HK-2 (cell line): ENCODE measurements around the gene SLC26A5.
"Not testable (repeated sequence)": the region's sequence is repeated elsewhere in the genome, so short reads cannot be mapped to it uniquely, and the experiment has no call there.

Experiments
- DNase-seq: peaks from one replicate; pipeline ENCODE4 v3.0.0-alpha.2; 2018; ENCODE audit not compliant: unreplicated experiment

The SLC26A5 gene

DNA sequence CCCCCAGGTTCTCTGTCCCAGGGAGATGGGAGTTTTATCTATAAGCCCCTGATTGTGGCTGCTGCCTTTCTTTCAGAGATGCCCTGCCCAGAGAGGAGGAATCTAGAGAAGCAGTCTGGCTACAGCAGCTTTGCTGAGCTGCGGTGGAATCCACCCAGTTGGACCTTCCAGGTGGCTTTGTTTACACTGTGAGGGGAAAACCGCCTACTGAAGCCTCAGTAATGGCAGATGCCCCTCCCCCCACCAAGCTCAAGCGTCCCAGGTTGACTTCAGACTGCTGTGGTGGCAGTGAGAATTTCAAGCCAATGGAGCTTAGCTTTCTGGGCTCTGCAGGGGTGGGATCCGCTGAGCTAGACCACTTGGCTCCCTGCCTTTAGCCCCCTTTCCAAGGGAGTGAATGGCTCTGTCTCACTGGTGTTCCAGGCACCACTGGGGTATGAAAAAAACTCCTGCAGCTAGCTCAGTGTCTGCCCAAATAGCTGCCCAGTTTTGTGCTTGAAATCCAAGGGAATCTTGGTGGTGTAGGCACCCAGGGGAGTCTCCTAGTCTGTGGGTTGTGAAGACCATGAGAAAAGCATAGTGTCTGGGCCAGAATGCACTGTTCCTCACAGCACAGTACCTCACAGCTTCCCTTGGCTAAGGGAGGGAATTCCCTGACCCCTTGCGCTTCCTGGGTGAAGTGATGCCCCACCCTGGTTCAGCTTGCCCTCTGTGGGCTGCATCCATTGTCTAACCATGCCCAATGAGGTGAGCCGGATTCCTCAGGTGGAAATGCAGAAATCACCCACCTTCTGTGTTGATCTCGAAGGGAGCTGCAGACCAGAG lies 40.0 kb downstream of the SLC26A5 start:
- DNase-seq: not testable (repeated sequence)

DNA sequence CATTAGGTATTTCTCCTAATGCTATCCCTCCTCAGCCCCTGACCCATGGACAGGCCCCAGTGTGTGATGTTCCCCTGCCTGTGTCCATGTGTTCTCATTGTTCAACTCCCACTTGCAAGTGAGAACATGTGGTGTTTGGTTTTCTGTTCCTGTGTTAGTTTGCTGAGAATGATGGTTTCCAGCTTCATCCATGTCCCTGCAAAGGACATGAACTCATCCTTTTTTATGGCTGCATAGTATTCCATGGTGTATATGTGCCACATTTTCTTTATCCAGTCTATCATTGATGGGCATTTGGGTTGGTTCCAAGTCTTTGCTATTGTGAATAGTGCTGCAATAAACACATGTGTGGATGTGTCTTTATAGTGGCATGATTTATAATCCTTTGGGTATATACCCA lies 46.3 kb downstream of the SLC26A5 start:
- not testable (repeated sequence) for DNase-seq

GRCh38 chr7:103398483-103399127 lies 47.4 kb downstream of the SLC26A5 start:
- DNase-seq: no peak

DNA sequence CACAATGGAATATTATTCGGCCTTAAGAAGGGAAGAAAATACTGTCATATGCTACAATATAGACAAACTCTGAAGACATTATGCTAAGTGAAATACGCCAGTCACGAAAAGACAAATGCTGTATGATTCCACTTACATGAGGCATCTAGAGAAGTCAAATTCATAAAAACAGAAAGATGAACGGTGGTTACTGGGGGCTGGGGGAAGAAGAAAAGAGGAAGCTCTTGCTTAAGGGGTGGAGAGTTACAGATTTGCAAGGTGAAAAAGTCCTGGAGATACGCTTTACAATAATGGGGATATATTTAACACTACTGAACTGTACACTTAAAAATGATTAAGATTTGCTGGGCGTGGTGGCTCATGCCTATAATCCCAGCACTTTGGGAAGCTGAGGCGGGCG lies 49.5 kb downstream of the SLC26A5 start:
- DNase-seq: no peak

DNA sequence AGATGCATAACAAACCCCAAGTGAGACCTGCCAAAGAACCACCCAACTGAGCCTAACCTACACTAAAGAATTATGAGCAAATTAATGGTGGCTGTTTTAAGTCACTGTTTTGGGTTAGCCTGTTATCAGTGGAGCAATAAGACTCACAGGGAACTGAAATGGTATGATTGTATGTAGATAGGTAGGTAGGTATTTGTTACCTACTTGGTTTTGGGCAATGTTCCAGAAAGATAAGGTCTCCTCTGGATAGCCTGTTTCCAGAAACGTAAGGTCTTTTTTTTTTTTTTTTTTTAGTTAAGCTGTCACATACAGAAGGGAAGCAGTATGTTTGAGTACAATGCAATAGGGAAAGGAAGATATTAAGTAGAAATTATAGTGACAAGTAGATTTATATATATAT lies 50.9 kb downstream of the SLC26A5 start:
- no peak for DNase-seq

DNA sequence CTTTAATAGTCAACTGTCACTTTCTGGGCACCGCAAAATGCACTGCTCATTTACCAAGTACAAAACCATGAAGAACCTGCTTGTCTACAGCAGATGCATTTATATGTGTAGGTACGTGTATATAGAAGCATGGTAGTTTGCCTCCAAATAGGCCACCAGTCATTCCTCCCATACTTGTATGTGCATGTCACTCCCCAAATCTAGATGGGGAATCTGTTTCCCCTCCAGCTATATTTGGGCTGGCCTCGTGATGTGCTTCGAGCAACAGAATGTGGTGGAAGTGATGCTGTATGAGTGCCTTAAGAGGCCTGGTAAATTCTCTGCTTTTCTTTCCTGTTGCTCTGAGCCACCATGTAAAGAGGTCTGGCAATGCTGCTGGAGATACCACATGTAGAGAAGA lies 51.4 kb downstream of the SLC26A5 start:
- no peak for DNase-seq

- DNase-seq: no peak
Measured at GRCh38 chr7:103391976-103392375, 54.0 kb downstream of the SLC26A5 start.

DNA sequence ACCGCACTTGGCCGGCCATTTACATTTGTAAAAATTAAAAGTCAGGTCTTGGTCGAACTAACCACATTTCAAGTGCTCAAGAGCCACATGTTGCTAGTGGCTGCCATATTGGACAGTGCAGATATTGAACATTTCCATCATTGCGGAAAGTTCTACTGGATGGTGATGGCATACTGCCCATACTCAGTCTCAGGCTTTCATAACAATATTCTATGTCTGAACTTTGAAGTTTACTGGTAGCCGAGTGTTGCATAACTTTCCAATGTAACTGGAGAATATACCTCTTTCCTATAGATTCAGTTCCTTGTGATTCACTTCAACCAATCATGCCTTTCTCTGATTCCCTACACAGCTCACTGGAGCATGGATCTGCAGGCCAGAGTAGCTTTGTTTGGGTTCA lies 54.9 kb downstream of the SLC26A5 start:
- DNase-seq: no peak

GRCh38 chr7:103389263-103389662 lies 56.7 kb downstream of the SLC26A5 start:
- no peak for DNase-seq

DNA sequence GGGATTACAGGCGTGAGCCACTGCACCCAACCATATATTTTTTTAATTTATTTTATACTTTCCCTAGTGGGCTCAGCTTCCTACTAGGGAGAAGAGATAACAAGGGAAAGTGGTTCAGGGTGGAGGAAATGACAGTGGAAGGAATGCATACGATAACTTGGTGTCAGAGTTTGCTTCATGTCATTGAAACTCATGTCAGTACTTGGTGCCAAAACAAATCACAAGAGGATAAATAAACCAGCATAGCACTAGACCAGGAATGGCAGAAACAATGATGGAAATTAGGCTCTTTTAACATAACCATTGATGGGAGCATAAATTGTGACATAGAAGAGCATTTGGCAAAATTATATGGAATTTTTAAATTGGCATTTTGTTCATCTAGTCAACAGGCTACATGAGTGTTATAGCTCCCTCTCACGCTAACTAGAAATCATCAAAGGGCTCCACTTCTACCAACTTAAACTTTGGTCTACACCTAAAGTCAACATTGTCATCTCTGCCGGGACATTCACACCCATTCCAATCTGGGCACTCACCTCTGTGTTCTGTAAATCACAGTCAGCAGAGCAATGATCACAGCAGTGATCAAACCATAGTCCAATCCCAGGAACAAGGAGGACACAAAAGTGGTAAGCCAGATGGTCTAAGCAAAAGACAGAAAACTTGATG lies 57.4 kb downstream of the SLC26A5 start:
- DNase-seq: no peak

GRCh38 chr7:103387242-103387641 lies 58.8 kb downstream of the SLC26A5 start:
- no peak for DNase-seq

- no peak for DNase-seq
Measured at GRCh38 chr7:103382032-103382402, 64.0 kb downstream of the SLC26A5 start.

DNA sequence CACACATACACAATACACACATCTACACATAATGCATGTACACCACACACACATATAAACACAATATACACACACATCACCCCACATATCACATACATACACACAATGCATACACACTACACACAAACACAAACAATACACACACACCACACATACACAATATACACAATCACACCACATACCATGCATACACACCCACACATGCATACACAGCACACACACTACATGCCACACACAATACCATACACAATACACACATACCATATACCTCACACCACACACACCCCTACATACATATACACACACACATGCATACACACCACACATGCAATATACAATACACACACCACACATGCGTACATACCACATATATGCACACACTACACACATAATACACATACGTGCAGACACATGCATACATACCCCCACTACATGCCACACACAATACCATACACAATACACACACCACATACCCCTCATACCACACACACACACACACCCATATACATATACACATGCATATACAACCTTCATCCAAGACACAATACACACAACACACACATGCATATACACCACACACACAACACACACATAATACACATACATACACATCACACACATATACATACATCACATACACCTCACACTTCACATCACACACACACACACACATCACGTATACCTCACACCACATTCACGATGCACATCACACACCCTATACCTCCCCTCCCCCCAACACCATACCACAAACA lies 64.6 kb downstream of the SLC26A5 start:
- DNase-seq: no peak

DNA sequence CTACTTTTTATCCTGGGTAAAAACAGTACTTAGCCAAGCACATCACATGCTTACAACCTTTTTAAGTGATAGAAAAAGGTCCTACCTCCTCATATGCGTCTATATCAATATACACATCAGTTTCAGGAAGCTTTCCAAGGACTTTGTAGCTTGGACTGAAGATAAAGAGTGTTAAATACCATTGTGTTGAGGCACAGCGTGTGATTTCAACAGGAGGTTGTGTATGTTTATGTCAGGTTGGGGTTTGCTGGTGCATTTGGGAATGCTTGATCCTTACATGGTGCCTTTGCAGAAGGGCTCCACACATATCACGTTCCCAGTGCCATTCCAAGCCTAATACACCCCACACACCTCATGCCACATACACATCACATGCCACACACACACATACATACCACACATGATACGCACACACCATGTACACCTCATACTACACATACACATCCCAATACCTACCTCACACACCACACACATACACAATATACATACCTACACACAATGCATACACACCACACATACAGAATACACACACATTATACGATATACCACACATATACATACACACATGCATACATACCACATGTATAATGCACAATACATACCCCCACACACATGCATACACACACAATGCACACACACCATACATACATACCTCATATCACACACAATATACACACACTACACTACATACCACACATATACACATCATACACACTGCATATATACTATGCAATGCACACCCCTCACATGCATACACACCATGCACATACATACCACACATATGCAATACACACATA lies 65.4 kb downstream of the SLC26A5 start:
- DNase-seq: no peak

- no peak for DNase-seq
Measured at GRCh38 chr7:103379270-103379975, 66.6 kb downstream of the SLC26A5 start.

GRCh38 chr7:103373866-103374643 lies 72.0 kb downstream of the SLC26A5 start:
- no peak for DNase-seq

GRCh38 chr7:103369432-103369831 lies 76.6 kb downstream of the SLC26A5 start:
- no peak for DNase-seq

GRCh38 chr7:103349805-103350204 lies 96.2 kb downstream of the SLC26A5 start:
- no peak for DNase-seq

- no peak for DNase-seq
Measured at GRCh38 chr7:103348959-103349358, 97.0 kb downstream of the SLC26A5 start.

- DNase-seq: no peak
Measured at GRCh38 chr7:103348452-103348851, 97.6 kb downstream of the SLC26A5 start.
